Smooth muscle cell (in vitro differentiated cells): Measurements from ENCODE around the gene KAT5. TPM values are rescaled to one million over a fixed set of nuclear protein-coding genes. Genes with fewer than 3 reads are reported as not detected.

Experiments used
- DNase-seq: peaks from one replicate; lab custom pipeline; 2025; ENCODE audit not compliant: unreplicated experiment; lab: John Stamatoyannopoulos, UW
- H2AFZ ChIP-seq: fragments of 200-600 bp; sonication (generic); 2 replicates; pipeline ENCODE4 v1.6.0; 2016; ENCODE audit warnings: antibody characterized with exemption, low read depth, mild to moderate bottlenecking
- H3F3A ChIP-seq: fragments of 200-600 bp; sonication (generic); 2 replicates; pipeline ENCODE4 v1.6.0; 2017; ENCODE audit warnings: antibody characterized with exemption, low read depth
- H3K27ac ChIP-seq: fragments of 200-600 bp; sonication (generic); 2 replicates; pipeline ENCODE4 v1.5.1; 2016; ENCODE audit warnings: low read depth, mild to moderate bottlenecking
- H3K27me3 ChIP-seq: fragments of 200-600 bp; sonication (generic); 2 replicates; pipeline ENCODE4 v1.6.1; 2016; ENCODE audit warnings: low read depth, mild to moderate bottlenecking
- H3K36me3 ChIP-seq: fragments of 200-600 bp; sonication (generic); 2 replicates; pipeline ENCODE4 v1.5.1; 2016; ENCODE audit warnings: low read depth
- H3K4me1 ChIP-seq: fragments of 200-600 bp; sonication (generic); 2 replicates; pipeline ENCODE4 v1.5.1; 2016; ENCODE audit warnings: low read depth
- H3K4me2 ChIP-seq: fragments of 200-600 bp; sonication (generic); 2 replicates; pipeline ENCODE4 v1.6.0; 2016; ENCODE audit warnings: mild to moderate bottlenecking
- H3K4me3 ChIP-seq: fragments of 200-600 bp; sonication (generic); 2 replicates; pipeline ENCODE4 v1.5.1; 2016; ENCODE audit warnings: mild to moderate bottlenecking
- H3K79me2 ChIP-seq: fragments of 200-600 bp; sonication (generic); 2 replicates; pipeline ENCODE4 v1.6.0; 2016; ENCODE audit warnings: low read depth, mild to moderate bottlenecking
- H3K9ac ChIP-seq: fragments of 200-600 bp; sonication (generic); 2 replicates; pipeline ENCODE4 v1.6.0; 2016; ENCODE audit warnings: low read depth
- H3K9me3 ChIP-seq: fragments of 200-600 bp; sonication (generic); replicated peaks from 2 replicates; pipeline ENCODE4 v1.5.1; 2016; ENCODE audit warnings: low read depth
- H4K20me1 ChIP-seq: fragments of 200-600 bp; sonication (generic); 2 replicates; pipeline ENCODE4 v1.6.0; 2016; ENCODE audit warnings: low read depth
- CTCF ChIP-seq: fragments of 200-600 bp; sonication (generic); IDR thresholded peaks from 2 replicates; pipeline ENCODE4 v1.5.1; 2017; ENCODE audit warnings: borderline replicate concordance, mild to moderate bottlenecking, antibody characterized with exemption; ENCODE audit not compliant: insufficient read depth, poor library complexity, severe bottlenecking
- WGBS: methylation state at CpG from one replicate; pipeline ENCODE4 v1.1.7; 2016; ENCODE audit warnings: low lambda C conversion rate; 5-methylcytosine and 5-hydroxymethylcytosine counted together
- polyA plus RNA-seq: library from polyadenylated mRNA; unstranded; fragments of >200 nt; fragmentation: Nextera tagmentation; extraction: Ambion mirVana; gene quantifications from 2 replicates; pipeline ENCODE4 v1.2.1, GENCODE V29; 2016
- total RNA-seq: library from RNA; depleted of rRNA; stranded (reverse); fragments of >200 nt; gene quantifications from 2 replicates; pipeline ENCODE4 v1.2.3, GENCODE V29; 2014

KAT5 gene
- total and polyA plus RNA-seq, 2 experiments from 2014 or later: 37.0 to 38.8 TPM

GRCh38 chr11:65717906-65718305, 5.9 kb downstream of the KAT5 start:
- TF ChIP-seq CTCF: no peak
- Histone ChIP-seq H2AFZ (no peak overlapping the region), H3K9me3 (no peaks in the 10 kb centered on the region), H3K27ac (no peak overlapping the region), H3F3A (no peaks in the 10 kb centered on the region), H3K36me3 (no peaks in the 10 kb centered on the region), H3K4me2 (no peak overlapping the region), H3K9ac (no peak overlapping the region), H3K27me3 (no peaks in the 10 kb centered on the region), H3K4me3 (no peak overlapping the region), H3K79me2 (peaks cover 15% of the 10 kb centered on the region), H4K20me1 (peaks cover 18% of the 10 kb centered on the region), H3K4me1 (peaks cover 6% of the 10 kb centered on the region)
- DNase-seq: no peak
- 98% methylated on average over 6 of the region's 6 CpGs for WGBS

- H2AFZ ChIP-seq: no peak overlapping the region
- no peak overlapping the region for H3K9ac ChIP-seq
- H3K79me2 ChIP-seq: peaks cover 15% of the 10 kb centered on the region
- no peaks in the 10 kb centered on the region for H3F3A ChIP-seq
- 98% methylated on average over 4 of the region's 4 CpGs for WGBS
- no peak overlapping the region for H3K4me3 ChIP-seq
- no peaks in the 10 kb centered on the region for H3K36me3 ChIP-seq
- H3K27me3 ChIP-seq: no peaks in the 10 kb centered on the region
- no peak for DNase-seq
- no peak overlapping the region for H3K27ac ChIP-seq
- no peak for TF ChIP-seq CTCF
- peaks cover 18% of the 10 kb centered on the region for H4K20me1 ChIP-seq
- peak overlapping the region; percentile 94 for H3K4me2 ChIP-seq
- no peaks in the 10 kb centered on the region for H3K9me3 ChIP-seq
- peaks cover 6% of the 10 kb centered on the region for H3K4me1 ChIP-seq
Observed at GRCh38 chr11:65718531-65718930, 6.5 kb downstream of the KAT5 start.

GRCh38 chr11:65718964-65719492, 7.0 kb downstream of the KAT5 start:
- no peak overlapping the region for H3K9ac ChIP-seq
- H3K79me2 ChIP-seq: peaks cover 15% of the 10 kb centered on the region
- no peak for DNase-seq
- no peaks in the 10 kb centered on the region for H3K27me3 ChIP-seq
- peak overlapping the region; percentile 94 for H3K4me2 ChIP-seq
- H3K4me1 ChIP-seq: peaks cover 6% of the 10 kb centered on the region
- H3F3A ChIP-seq: no peaks in the 10 kb centered on the region
- H3K9me3 ChIP-seq: no peaks in the 10 kb centered on the region
- no peak for TF ChIP-seq CTCF
- no peak overlapping the region for H3K27ac ChIP-seq
- peaks cover 18% of the 10 kb centered on the region for H4K20me1 ChIP-seq
- no peaks in the 10 kb centered on the region for H3K36me3 ChIP-seq
- H2AFZ ChIP-seq: no peak overlapping the region
- 89% methylated on average over 10 of the region's 10 CpGs for WGBS
- H3K4me3 ChIP-seq: peak overlapping the region; percentile 82

GRCh38 chr11:65719871-65720210, 7.8 kb downstream of the KAT5 start:
- TF ChIP-seq CTCF: no peak
- H3K9ac ChIP-seq: peak overlapping the region; percentile 73
- WGBS: 7% methylated on average over 17 of the region's 17 CpGs

More at GRCh38 chr11:65719871-65720210, 7.8 kb downstream of the KAT5 start:
- Histone ChIP-seq H3K36me3 (no peaks in the 10 kb centered on the region), H4K20me1 (peaks cover 18% of the 10 kb centered on the region), H3K27ac (peak overlapping the region; percentile 64), H3K9me3 (no peaks in the 10 kb centered on the region), H3K4me3 (peak overlapping the region; percentile 82), H3F3A (no peaks in the 10 kb centered on the region), H3K4me1 (peaks cover 6% of the 10 kb centered on the region), H3K79me2 (peaks cover 15% of the 10 kb centered on the region), H2AFZ (no peak overlapping the region), H3K4me2 (peak overlapping the region; percentile 94), H3K27me3 (no peaks in the 10 kb centered on the region)
- no peak for DNase-seq
